Left ventricle myocardium inferior (tissue), 1 donor: ENCODE data around the gene ELOVL1. TPM values are rescaled to one million over a fixed set of nuclear protein-coding genes. Genes with fewer than 3 reads are reported as not detected.

ENCODE experiments used
- DNase-seq: peaks from one replicate; pipeline ENCODE4 v3.0.0-alpha.2; 2020
- H3K27ac ChIP-seq: fragments of 200-600 bp; replicated peaks from 2 replicates; pipeline ENCODE4 v1.8.0; 2021
- H3K27me3 ChIP-seq: fragments of 200-600 bp; 2 replicates; pipeline ENCODE4 v1.8.0; 2021; ENCODE audit warnings: low read depth
- H3K36me3 ChIP-seq: fragments of 200-600 bp; 2 replicates; pipeline ENCODE4 v1.8.0; 2021
- H3K4me1 ChIP-seq: fragments of 200-600 bp; 2 replicates; pipeline ENCODE4 v1.8.0; 2021
- H3K4me3 ChIP-seq: fragments of 200-600 bp; 2 replicates; pipeline ENCODE4 v1.8.0; 2021; ENCODE audit warnings: mild to moderate bottlenecking, moderate library complexity
- H3K9me3 ChIP-seq: fragments of 200-600 bp; replicated peaks from 2 replicates; pipeline ENCODE4 v1.8.0; 2021
- intact Hi-C: fragments of 100-400 bp; cut with micrococcal nuclease; formaldehyde crosslinking; loops from one replicate; pipeline ENCODE4 v1.11.0; 2022
- total RNA-seq: library from RNA; stranded (reverse); fragmentation: NEBNext Ultra II Directional; extraction: Animal tissue kit (Norgen Biotek cat#: 25700); gene quantifications from one replicate; pipeline ENCODE4 v1.2.1, GENCODE V29; 2021
- TF ChIP-seq, protein P1 (sequence below): fragments of 200-600 bp; IDR thresholded peaks from 2 replicates; pipeline ENCODE4 v1.8.0; 2021; ENCODE audit warnings: antibody characterized with exemption, mild to moderate bottlenecking, borderline replicate concordance
- donor health status: DM: no; HTN: yes; CAD: no; lungs with severe emphysema.

ELOVL1 gene
- total RNA-seq, 1 donor from 2014 or later, result 26.7 TPM

DNA sequence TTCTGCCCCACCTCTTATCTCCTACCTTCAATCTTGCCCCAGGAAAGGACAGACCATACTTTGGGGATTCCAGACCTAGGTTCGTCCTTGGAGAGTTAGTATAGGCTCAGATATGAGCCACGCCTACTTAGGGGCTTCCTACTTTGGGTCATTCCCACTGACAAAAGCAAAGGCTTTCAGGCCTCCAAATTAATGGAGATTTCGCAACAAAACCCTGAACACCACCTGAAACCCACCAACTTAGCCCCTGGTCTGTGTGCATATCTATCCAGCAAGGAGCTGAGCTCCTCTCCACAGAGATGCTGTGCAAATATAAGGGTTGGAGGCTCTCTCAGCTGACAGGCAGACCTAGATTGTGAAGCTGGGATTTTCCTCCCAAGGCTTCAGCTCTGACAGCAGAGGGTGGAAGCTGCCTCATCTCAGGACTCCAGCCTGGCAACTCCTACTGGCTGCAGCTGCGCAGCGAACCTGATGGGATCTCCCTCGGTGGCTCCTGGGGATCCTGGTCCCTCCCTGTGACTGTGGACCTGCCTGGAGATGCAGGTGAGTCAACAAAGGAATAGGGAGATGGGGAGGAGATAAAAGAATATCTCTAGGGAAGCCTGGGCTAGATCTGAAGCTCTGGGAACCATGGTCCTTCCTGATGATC is 28.1 kb downstream of the ELOVL1 start:
- no peaks in the 10 kb centered on the region for H3K27me3 ChIP-seq
- H3K9me3 ChIP-seq, result no peaks in the 10 kb centered on the region
- intact Hi-C loops, result no loop called here
- TF ChIP-seq, protein P1, sequence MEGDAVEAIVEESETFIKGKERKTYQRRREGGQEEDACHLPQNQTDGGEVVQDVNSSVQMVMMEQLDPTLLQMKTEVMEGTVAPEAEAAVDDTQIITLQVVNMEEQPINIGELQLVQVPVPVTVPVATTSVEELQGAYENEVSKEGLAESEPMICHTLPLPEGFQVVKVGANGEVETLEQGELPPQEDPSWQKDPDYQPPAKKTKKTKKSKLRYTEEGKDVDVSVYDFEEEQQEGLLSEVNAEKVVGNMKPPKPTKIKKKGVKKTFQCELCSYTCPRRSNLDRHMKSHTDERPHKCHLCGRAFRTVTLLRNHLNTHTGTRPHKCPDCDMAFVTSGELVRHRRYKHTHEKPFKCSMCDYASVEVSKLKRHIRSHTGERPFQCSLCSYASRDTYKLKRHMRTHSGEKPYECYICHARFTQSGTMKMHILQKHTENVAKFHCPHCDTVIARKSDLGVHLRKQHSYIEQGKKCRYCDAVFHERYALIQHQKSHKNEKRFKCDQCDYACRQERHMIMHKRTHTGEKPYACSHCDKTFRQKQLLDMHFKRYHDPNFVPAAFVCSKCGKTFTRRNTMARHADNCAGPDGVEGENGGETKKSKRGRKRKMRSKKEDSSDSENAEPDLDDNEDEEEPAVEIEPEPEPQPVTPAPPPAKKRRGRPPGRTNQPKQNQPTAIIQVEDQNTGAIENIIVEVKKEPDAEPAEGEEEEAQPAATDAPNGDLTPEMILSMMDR, result no peak
- no peak overlapping the region for H3K4me3 ChIP-seq
- no peak for DNase-seq
- no peaks in the 10 kb centered on the region for H3K36me3 ChIP-seq
- peaks cover 20% of the 10 kb centered on the region for H3K4me1 ChIP-seq
- H3K27ac ChIP-seq, result no peak overlapping the region

DNA sequence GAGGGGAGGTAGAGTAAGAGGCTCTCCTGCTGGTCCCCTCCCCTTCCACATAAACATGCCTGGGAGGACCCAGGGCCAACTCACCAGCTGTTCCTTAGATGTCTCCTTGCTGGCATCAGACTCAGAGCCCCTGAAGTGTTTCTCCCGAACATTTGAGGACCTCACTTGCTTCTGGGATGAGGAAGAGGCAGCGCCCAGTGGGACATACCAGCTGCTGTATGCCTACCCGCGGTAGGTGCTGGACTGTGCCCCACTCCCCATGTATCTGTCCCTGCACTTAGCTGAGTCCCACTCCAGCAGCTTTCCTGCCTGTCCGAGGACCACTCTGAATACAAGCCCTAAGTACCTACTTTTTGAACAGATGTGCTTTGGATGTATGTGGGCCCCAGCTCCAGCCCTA is 29.8 kb downstream of the ELOVL1 start:
- Histone ChIP-seq H3K9me3 (no peaks in the 10 kb centered on the region), H3K4me1 (peaks cover 9% of the 10 kb centered on the region), H3K27me3 (no peaks in the 10 kb centered on the region), H3K4me3 (no peak overlapping the region), H3K36me3 (no peaks in the 10 kb centered on the region), H3K27ac (no peak overlapping the region)
- TF ChIP-seq, protein P1, result no peak
- intact Hi-C loops, result no loop called here
- DNase-seq, result no peak

DNA sequence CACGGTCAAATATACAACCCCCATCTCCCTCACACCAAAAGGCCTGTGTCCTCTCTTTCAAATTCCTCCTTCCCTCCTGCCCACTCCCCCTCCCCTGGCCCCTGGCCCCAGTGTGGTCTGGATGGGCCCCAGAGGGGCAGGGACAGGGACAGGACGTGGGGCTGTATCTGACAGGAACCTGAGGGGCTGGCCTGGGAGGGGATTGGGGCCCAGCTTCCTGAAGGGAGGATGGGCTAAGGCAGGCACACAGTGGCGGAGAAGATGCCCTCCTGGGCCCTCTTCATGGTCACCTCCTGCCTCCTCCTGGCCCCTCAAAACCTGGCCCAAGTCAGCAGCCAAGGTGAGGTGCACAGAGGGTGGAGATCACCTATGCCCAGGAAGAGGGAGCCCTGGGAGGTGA is 30.2 kb downstream of the ELOVL1 start, which contains the start of gene MPL:
MPL (plus strand) TSS at position 231 of the 400 bp plus-strand sequence; CDS start at position 262, 31 bp downstream.
- Histone ChIP-seq H3K4me3 (no peak within 1 kb of the TSS), H3K9me3 (no peaks in the 10 kb centered on the region), H3K27me3 (no peaks in the 10 kb centered on the region), H3K27ac (no peak within 1 kb of the TSS), H3K36me3 (no peaks in the 10 kb centered on the region), H3K4me1 (peaks cover 8% of the 10 kb centered on the region)
- DNase-seq, result no peak
- intact Hi-C loops, result no loop called here
- TF ChIP-seq, protein P1, result no peak

DNA sequence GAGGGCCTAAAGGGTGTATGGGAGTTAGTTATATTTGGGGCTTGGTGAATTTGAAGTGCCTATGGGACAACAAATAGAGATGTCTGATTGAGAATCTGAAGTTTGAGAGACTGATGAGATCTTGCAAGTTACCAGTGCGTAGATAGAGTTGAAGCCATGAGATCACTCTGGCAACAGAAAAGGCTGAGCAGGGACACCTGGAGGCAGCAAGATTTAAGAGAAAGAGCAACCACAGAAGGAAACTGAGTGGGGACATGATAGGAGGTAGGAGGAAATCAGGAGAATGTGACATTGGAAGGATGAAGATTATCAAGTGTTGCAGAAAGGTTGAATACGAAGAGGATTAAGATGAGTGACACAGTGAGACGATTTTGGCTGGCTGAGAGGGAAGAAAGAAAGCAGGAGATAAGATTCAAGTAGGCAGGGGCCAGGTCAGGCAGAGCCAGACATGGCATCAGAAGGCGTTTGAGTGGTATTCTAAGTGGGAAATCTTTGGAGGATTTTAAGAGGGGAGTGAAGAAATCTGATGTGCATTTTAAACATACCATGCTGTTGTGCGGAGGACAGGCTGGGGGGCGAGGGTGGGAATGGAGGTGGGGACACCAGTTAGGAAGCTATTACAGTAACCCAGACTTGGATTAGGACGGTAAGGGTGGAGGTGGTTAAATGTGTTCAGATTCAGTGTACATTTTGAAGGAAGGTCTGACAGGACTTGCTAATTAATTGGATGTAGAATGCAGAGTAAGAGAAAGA is 33.2 kb downstream of the ELOVL1 start:
- no peaks in the 10 kb centered on the region for H3K36me3 ChIP-seq
- H3K9me3 ChIP-seq, result no peaks in the 10 kb centered on the region
- DNase-seq, result no peak
- H3K27ac ChIP-seq, result no peak overlapping the region
- peaks cover 20% of the 10 kb centered on the region for H3K4me1 ChIP-seq
- no peaks in the 10 kb centered on the region for H3K27me3 ChIP-seq
- TF ChIP-seq, protein P1, result no peak
- intact Hi-C loops, result no loop called here
- H3K4me3 ChIP-seq, result no peak overlapping the region

DNA sequence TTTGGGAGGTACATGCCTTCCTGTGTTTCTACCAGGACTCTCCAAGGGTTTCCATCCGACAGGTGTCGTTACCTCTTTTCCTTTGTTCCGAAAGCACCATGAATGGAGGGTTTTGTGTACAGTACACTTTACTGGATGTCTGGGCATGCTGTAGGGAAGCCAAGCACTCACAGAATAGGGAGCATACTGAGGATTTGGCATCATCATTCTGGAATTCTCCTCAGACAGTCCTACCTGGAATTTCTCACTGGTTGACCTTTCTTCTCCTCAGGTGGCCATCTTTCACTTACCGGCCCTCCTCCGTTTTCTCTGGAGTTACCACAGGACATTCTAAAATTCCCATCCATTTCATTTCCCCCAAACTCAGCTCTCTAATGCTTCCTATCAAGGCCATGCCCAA is 36.1 kb downstream of the ELOVL1 start:
- no peak for DNase-seq
- no peak overlapping the region for H3K27ac ChIP-seq
- H3K4me3 ChIP-seq, result no peak overlapping the region
- no peaks in the 10 kb centered on the region for H3K27me3 ChIP-seq
- H3K9me3 ChIP-seq, result peaks cover 13% of the 10 kb centered on the region
- TF ChIP-seq, protein P1, result no peak
- peaks cover 24% of the 10 kb centered on the region for H3K4me1 ChIP-seq
- intact Hi-C loops, result no loop called here
- no peaks in the 10 kb centered on the region for H3K36me3 ChIP-seq
